GM21529 (cell line): ENCODE data around the gene LY6G6D.
"Not testable (repeated sequence)": the region's sequence is repeated elsewhere in the genome, so short reads cannot be mapped to it uniquely, and the experiment has no call there.

Experiments used
- ATAC-seq: cut with Tn5 transposase; IDR thresholded peaks from one replicate; pipeline ENCODE4 v1.9.1; 2021; ENCODE audit not compliant: unreplicated experiment

Gene LY6G6D

DNA sequence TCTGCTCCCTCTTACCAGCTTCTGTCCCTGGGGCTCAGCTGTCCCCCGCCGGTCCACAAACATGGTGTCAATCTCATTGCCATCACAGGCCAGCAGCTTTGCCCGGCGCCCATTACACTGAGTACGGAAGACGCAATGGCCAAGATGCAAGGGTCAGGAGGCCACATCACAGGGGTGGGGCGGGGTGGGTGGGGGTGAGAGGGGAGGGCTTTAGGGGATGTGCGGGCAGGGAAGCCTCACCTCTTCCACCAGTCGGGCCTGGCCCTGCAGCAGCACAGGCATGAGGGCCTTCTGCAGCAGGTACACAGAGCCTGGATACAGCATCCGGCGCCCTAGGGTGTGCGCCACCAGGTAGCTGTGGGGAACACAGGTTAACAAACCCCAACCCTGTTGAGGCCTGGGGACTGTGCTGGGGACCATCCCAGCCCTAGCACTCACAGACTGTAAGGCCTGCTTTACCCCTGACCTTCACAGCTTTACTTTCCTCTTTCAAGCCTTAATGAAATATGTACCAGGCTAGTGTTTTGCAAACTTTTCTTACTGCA lies 23.5 kb upstream of the LY6G6D start:
- no peak for ATAC-seq

DNA sequence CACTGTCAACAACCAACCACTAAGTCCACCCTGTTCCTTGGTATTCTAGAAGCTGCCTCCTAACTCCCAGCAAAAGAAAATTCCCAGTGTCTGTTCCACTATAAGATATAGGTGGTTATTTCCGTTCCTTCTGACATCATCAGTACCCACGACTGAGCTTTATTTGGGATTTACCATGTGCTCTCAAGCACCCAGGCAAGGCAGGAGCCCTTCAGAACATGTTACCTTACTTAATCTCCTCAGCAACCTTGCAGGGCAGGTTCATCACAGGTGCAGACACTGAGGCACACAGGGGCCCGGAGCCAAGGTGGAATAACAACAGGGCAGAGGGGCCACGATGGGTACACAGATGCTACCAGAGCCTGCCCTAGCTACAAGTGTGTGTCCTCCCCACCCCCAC lies 22.8 kb upstream of the LY6G6D start:
- ATAC-seq: no peak

DNA sequence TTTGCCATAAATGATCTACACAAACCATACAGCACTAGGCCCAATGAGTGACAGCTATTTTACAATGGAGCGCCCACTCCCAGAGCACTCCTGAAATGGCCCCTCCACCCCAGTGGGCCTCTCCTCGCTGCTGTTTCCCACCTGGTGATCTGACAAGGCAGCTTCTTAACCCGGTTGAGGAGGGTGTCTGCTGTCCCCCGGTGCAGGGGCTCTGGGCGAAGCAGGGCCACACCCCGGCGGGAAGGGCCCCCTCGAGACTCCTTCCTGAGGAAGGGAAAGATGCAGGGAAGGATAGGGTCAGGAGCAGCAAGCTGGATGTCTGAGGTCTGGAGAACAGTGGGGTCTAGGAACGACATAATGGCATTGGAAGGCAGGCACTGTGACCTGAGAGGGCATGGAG lies 22.3 kb upstream of the LY6G6D start:
- no peak for ATAC-seq

DNA sequence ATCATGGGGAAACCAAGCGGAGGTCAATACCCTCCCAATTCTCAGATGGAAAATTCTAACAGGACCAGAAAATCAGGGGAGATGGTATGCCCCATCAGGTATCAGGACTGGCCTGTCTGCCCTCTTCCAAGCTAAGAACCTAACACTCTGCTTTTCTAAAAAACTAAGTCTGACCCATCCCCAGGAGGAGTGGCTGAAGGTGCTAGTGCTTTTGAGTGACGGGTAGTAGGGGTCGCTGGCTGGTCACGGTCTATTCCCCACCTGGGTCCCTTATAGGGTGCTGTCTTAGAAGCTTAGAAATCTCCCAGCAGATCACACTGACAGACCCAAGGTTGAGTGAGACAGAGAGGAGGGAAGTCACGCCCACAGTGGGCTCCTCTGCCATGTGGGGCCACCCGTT lies 21.6 kb upstream of the LY6G6D start:
- ATAC-seq: no peak

DNA sequence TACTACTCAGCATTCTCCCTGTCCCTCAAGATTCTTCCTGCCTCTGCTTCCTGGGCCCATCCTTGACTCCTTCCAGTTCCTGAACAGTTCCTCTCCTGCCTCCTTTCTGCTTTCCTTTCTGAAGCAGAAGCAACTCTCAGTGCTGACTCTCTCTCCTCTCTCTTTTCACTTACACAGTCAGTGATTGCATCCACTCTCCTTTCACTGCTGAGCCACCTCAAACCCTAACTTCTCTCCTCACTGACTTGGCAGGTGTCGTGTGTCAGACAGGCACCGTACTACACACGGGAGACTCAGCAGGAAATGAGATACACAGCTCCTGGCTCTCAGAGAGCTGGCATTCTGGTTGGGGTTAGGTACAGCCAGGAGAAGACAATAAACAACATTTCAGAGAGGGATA lies 17.6 kb upstream of the LY6G6D start:
- no peak for ATAC-seq

DNA sequence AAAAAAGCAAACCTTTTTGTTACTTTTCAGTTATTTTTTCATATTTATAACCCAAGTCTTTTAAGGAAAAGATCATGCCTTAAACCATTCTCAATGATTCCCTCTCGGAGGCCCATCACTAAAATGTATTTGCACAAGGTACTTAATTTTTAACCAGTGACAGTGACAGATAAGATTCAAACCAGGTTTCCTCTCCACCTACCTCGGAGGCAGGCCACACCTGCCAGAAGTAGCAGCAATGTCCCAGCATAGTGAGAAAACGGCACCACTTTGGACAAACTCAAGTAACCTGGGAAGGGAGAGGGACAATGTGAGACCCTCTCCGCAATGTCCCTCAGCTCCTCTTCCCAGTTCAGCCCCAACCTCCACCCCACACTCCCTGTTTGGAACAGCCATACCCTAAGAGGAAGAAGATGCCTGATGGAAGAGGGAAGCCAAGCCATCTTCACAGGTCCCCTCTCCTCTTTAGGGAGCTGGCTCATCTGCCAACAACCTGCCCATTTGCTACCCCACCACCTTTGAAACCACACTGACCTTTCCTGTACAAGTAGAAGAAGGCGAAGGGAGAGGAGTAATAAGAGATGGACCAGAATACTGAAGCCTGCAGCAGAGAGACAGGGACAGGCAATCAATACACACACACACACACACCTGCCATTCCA lies 14.3 kb upstream of the LY6G6D start:
- ATAC-seq: no peak

DNA sequence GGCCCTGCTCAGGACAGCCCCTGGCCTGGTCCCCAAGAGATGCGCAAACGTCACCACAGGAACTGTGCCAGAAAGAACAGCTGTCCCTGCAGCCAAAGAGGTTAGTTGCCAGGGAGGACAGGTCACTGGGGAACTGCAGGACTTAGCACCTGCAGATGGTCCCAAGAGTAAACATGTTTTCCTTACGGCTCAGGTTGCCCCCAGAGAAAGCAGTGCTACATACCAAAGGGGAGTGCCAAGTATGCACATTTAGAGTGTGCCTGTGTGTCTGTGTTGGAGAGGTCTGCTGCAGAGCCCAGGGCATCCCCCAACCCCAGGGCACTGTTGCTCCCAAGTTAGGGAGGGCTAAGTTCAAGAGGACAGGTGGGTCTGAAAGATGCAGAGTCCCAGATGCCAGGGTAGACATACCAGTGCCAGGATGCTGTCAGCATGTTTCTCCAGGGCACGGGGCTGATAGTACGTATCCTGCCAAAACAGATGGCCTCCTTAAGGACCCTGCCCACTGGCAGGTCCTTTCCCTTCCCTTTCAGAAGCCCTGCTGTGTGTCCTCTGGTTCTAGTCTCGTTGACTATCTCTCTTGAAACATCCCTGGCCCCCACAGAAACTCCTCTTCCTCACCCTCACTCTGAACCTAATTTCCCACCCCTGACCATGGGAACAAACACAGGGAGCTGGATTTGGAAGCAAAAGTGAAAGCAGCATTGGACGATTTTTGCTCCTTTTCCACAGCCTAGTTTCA lies 13.3 kb upstream of the LY6G6D start:
- no peak for ATAC-seq

DNA sequence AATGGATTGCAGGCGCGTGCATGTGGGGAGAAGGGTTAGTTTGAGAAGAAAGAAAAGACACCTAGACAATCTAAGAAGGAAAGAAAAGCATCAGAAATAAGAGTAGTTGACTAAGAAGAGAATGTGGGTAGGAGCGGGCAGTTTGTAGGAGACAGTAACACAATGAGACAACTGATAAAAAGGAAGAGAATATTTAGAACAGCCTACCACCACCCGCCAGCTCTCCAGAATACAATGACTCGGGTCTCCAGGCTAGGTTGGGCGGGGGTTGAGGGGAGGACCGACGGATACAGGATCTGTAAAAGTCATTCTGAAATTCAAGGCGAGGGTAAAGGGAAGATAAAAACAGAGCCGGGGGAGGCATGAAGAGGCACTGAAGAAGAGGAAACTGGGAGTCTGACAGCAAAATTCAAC lies 12.7 kb upstream of the LY6G6D start:
- no peak for ATAC-seq

DNA sequence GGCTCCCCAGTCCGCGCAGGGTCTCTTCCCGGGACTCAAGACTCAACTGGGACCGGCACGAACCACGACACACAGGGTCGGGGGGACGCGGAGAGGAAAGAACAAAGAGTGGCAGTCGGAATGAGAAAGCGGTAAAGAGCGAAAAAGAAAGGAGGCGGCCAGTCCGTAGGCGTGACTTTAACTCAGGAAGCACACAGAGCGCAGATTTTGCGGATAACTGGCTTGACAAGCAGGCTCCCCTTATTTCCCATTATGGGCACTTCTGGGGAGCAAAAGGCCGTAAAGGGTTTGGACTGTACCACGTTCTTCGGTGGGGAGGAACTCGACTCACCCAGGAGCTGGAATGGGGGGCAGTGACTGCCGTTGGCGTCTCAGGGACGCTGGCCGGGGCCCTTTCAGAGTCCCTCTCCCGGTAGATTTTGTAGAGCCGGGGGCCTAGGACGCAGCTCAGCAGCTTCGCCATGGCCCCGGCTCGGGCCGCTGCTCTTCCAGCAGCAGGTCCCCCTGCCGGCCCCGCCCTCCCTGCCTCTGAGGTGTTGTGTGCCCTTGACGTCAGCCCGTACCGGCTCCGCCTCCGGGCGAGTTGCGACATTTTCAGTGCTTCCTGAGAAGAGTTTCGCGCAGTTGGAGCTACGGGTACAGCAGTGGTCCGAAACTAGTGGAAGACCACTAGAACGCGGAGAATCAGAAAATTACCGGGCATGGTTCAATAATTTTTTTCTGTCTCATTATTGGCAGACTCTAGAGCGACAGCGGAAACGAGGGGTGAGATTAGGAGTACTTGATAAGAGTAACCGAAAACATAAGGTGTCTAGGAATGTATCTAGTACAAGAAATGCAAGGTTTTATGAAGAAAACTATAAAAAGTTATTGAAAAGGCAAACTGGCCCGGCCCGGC lies 12.1 kb upstream of the LY6G6D start, which contains the start of gene ABHD16A:
Gene ABHD16A, minus strand, starts transcription at position 506 of the 898 bp plus-strand sequence. Its CDS starts 43 bp downstream, at position 463.
- peak; percentile 91 for ATAC-seq

DNA sequence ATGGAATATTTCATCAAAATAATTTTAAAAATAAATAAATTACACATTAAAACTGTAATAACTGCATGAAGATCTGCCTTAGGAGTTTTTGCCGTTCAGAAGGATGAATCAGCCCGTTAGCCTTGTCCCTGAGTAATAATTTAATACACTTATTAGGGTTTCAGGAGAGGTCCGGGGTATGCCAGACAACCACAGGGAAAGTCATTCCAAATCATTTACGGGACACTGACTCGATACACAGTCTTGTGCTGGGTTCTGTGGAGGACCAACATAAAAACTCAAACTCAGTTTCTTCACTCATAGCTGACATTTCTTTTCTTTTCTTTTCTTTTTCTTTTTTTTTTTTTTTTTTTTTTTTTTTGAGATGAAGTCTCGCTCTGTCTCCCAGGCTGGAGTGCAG lies 9.2 kb upstream of the LY6G6D start:
- no peak for ATAC-seq

DNA sequence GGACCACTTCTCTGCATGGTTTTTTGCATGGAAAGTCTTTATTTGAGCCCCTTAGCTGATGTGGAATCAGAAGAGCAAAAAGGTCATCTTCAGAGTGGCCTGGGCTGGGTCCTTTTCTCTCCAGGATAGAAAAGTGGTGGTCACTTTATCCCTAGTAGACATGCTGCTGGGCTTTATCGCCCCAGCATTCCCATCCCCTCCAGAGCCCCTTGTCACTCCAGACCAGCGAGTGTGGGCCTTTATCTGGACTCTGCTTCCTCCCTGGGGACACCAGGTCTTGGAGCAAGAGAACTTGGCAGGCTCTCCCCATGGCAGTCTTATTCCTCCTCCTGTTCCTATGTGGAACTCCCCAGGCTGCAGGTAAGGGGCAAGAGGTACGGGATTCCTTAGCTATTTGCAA lies 8.5 kb upstream of the LY6G6D start, which contains the start of gene LY6G6F:
Gene LY6G6F, plus strand, starts transcription at position 268 of the 400 bp plus-strand sequence. Its CDS starts 41 bp downstream, at position 309.
- no peak for ATAC-seq

DNA sequence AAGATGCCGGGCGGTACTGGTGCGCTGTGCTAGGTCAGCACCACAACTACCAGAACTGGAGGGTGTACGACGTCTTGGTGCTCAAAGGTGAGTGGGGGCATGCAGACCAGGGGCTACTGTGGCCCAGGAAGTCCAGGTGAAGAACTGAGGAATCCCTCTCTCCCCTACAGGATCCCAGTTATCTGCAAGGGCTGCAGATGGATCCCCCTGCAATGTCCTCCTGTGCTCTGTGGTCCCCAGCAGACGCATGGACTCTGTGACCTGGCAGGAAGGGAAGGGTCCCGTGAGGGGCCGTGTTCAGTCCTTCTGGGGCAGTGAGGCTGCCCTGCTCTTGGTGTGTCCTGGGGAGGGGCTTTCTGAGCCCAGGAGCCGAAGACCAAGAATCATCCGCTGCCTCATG lies 7.4 kb upstream of the LY6G6D start:
- no peak for ATAC-seq

DNA sequence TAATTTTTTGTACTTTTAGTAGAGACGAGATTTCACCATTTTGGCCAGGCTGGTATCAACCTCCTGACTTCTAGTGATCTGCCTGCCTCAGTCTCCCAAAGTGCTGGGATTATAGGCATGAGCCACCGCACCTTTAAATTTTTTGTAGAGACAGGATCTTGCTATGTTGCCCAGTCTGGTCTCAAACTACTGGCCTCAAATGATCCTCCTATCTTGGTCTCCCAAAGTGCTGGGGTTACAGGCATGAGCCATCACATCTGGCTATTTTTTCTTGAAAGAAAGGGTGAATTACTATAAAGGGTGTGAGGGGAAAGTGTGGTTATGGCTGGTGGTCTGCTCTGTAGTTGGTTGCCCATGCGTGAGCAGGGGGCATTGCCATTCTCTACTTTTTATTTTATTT lies 6.9 kb upstream of the LY6G6D start:
- ATAC-seq: no peak

DNA sequence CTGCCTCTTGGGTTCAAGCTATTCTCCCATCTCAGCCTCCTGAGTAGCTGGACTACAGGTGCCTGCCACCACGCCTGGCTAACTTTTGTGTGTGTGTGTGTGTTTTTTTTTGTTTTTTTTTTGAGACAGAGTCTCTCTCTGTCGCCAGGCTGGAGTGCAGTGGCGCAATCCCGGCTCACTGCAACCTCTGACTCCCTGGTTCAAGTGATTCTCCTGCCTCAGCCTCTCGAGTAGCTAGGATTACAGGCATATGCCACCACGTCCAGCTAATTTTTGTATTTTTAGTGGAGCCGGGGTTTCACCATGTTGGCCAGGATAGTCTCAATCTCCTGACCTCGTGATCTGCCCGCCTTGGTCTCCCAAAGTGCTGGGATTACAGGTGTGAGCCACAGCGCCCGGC lies 6.0 kb upstream of the LY6G6D start:
- not testable (repeated sequence) for ATAC-seq

DNA sequence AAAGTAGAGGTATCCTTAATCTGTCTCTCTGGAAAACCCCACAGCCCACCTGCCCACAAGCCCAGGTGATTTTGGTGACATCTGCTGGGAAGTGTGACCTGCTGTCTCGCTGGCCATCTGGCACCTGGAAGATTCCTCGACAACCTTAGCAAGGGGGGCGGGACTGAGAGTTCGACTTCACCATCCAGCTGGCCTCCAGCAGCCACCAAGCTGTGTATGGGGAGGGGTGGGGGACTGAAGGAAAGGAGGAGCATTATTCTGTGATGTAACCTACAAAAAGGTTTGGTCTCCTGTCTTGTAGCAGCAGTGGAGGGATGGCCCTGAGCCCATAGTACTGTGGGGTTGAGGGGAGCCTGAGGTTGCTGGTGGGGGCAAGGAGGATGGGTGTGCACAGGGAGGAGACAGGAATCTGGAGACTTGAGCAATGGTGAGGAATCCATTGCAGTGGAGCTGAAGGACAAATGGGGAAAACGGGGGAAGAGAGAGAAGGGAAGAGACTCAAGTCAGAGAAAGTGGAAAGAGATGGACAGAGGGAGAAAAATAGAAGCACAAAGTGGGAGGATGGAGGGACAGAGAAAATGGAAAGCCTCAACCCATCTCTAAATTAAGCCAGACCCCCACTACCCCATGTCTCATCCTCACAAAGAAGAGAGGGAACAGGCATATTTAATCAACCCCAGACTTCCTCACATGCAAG lies 4.5 kb upstream of the LY6G6D start:
- no peak for ATAC-seq

DNA sequence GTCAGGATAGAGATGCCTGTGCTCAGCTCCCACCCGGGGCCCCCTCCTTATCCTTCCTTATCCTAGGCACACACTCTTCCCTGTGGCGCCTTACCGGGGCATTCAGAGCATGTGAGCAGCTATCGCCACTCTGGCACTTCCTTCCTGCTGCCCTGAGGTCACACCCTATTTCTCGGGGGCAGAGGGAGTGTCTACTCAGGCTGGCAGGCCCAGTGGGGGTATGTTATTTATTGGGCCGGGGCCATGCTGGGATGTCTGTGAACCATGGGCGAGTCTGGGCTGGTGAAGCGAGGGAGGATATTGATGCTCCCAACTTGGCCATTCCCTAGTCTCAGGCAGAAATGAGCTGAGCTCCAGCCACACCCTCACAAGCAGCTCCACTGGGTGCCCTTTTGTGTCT lies 3.9 kb upstream of the LY6G6D start:
- no peak for ATAC-seq

DNA sequence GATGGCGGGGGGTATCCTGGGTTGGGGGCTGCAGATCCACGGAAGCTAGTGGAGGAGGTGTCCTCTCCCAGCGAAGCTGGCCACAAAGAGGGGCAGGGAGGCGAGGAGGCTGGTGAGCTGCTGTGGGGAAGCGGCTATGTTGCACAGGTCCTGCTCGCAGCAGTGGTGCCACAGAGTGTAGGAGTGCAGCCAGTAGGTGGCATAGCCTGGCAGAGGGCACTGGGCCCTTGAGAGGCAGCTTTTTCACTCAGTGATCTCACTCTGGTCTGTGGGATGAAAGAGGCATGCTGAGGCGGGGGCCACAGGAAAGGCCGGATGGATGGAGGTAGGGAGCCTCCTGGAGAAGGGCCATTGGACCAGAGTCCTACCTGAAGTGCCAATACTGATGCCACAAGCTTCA lies 2.9 kb upstream of the LY6G6D start:
- no peak for ATAC-seq

DNA sequence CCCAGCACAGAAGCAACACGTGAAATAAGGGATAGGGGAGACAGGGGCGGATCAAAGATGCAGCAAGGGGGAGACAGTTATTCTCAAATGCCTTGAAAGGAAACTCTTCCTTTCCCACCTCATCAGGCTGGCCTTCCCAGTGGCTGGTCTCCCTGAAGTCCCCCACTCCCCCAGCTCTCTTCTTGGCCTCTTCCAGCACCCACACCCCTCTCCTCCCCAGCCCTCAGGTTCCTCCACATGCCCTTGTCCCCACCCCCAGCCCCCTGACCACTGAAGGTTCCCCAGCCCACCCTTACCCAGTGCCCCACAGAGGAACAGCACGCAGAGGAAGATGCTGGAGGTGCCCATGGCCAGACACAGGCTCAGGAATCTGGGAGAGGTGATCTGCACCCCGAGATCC lies 1.7 kb upstream of the LY6G6D start:
- no peak for ATAC-seq

DNA sequence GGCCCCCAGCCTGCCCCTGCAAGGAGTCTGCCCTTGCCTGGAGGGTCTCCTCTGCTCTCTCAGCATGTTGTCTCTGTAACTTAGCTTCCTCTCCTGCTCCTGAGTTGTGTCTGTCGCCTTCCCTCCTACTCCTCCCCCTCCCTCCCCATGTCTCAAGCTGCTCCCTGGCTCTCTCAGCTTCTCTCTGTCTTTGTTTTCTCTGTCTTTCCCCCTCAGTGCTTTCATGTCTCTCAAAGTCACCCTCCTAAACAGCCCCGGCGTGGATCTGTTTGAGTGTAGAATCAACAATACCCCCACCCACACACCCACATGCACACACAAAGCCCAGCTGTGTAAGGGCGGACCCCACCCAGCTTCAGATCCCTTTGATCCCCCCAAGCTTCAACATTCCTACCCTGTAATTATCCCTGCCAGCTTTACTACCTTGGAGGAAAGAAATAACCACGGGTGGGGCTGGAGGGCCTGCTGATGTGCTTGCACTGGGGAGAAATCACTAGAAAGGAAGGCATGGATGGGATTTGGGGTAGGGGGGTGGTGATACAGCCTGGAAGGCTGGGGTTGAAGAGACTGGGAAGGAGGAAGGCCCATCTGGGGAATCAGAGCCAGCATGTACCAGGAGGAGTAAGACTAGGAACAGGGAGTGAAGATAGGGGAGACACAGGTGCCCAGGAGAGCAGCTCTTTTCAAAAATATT lies 1.0 kb upstream of the LY6G6D start:
- no peak for ATAC-seq
